ENCODE data around the gene DSCAM.

DSCAM gene

DNA sequence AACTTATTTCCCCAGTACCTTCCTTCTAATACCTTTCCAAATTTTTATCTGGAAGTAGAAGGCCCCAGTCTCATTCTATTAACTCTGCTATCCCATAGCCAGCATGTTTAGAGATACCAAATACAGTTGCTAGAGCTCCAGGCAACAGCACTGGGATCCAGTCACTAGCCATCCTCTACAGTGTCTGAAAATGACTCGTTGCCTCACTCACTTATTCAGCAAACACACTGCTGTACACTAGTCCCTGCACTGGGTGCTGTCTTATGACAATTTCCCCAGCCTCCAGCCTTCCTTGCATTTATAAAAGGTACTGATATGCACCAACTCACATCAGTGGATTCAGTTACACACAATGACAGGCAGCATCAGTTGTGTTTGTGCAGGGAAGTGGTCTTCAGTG, 179.0 kb downstream of the DSCAM start:
- Histone ChIP-seq H3K27ac (no peak overlapping the region), H3K4me3 (ENCODE audit: low read depth, low read length) (no peak overlapping the region), H3K27me3 (replicated peaks) (no peaks in the 10 kb centered on the region), H3K36me3 (replicated peaks) (no peaks in the 10 kb centered on the region)
- no peak for DNase-seq
- TF ChIP-seq CTCF (IDR thresholded peaks at IDR 0.05; ENCODE audit: low read depth, low read length, missing control alignments) = no peak
- in situ Hi-C loops (cut with HindIII; ENCODE audit: low pct_ligation_motif_present, low sequenced_read_pairs) = no loop called here

DNA sequence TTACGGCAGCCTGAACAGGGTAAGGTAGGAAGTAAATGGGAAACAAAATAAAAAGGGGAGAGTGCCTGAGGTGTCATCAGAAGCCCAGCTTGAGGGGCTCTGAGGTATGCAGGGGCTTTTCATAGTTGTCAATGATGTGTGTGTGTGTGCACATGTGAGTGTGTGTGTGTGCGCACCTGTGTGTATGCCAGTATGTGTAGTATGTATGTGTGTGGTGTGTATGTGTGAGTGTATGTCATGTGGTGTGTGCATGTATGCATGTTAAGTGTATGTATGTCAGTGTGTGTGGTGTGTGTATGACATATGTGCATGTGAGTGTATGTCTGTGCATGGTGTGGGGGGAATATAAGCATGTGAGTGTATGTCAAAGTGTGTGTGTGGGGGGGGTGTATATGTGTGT, 184.1 kb downstream of the DSCAM start:
- TF ChIP-seq CTCF (IDR thresholded peaks at IDR 0.05; ENCODE audit: low read depth, low read length, missing control alignments) = no peak
- in situ Hi-C loops (cut with HindIII; ENCODE audit: low pct_ligation_motif_present, low sequenced_read_pairs) = no loop called here
- Histone ChIP-seq H3K27ac (no peak overlapping the region), H3K27me3 (replicated peaks) (no peaks in the 10 kb centered on the region), H3K36me3 (replicated peaks) (no peaks in the 10 kb centered on the region), H3K4me3 (ENCODE audit: low read depth, low read length) (no peak overlapping the region)
- no peak for DNase-seq

- H3K27ac ChIP-seq = no peak overlapping the region
- in situ Hi-C loops (cut with HindIII; ENCODE audit: low pct_ligation_motif_present, low sequenced_read_pairs) = no loop called here
- H3K27me3 ChIP-seq (replicated peaks) = no peaks in the 10 kb centered on the region
- H3K4me3 ChIP-seq (ENCODE audit: low read depth, low read length) = no peak overlapping the region
- TF ChIP-seq CTCF (IDR thresholded peaks at IDR 0.05; ENCODE audit: low read depth, low read length, missing control alignments) = no peak
- H3K36me3 ChIP-seq (replicated peaks) = no peaks in the 10 kb centered on the region
- DNase-seq = no peak
Measured at GRCh38 chr21:40660461-40660860, 186.5 kb downstream of the DSCAM start.

DNA sequence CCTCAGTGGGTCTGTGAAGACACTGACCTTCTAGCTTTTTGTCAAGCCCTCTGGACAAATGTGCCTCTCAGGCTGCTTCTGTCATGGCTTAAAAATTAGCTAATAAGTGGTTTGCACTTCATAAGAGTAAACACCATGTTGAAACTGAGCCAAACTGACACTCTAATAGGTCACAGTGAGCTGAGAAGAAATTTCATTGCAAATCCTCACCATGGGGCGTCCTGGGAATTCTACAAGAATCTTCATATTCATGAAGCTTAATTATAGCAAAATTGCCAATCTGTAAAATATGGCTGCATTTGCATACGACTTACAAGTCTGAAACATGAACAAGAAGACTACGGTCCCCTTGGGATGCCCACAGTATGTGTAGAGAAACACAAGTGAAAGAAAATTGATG, 188.6 kb downstream of the DSCAM start:
- Histone ChIP-seq H3K27ac (no peak overlapping the region), H3K36me3 (replicated peaks) (no peaks in the 10 kb centered on the region), H3K27me3 (replicated peaks) (no peaks in the 10 kb centered on the region), H3K4me3 (ENCODE audit: low read depth, low read length) (no peak overlapping the region)
- no peak for DNase-seq
- in situ Hi-C loops (cut with HindIII; ENCODE audit: low pct_ligation_motif_present, low sequenced_read_pairs) = no loop called here
- TF ChIP-seq CTCF (IDR thresholded peaks at IDR 0.05; ENCODE audit: low read depth, low read length, missing control alignments) = no peak

DNA sequence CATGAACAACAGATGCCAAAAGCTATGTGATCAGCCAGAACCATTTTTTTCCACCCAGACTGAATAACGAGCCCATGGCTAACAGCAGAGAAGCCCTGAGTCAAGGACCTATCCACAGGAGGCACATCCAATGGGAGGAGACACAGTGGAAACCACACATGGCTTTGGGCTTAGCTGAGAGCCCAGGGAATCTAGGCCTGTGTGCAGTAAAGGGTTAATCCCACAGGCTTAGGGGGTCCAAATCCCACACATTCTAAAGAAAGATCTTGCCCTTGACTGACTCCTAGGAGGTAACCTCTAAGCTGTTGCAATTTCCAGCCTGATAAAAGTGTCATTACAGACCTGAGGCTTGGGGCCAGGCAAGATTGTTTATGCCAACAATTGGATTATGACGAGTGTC, 194.5 kb downstream of the DSCAM start:
- in situ Hi-C loops (cut with HindIII; ENCODE audit: low pct_ligation_motif_present, low sequenced_read_pairs) = no loop called here
- H3K36me3 ChIP-seq (replicated peaks) = no peaks in the 10 kb centered on the region
- no peak for DNase-seq
- no peak overlapping the region for H3K27ac ChIP-seq
- no peak overlapping the region for H3K4me3 ChIP-seq (ENCODE audit: low read depth, low read length)
- no peak for TF ChIP-seq CTCF (IDR thresholded peaks at IDR 0.05; ENCODE audit: low read depth, low read length, missing control alignments)
- H3K27me3 ChIP-seq (replicated peaks) = no peaks in the 10 kb centered on the region

- no peak for TF ChIP-seq CTCF (IDR thresholded peaks at IDR 0.05; ENCODE audit: low read depth, low read length, missing control alignments)
Measured at GRCh38 chr21:40647706-40648105, 199.3 kb downstream of the DSCAM start.

More at GRCh38 chr21:40647706-40648105, 199.3 kb downstream of the DSCAM start:
- DNase-seq = no peak
- Histone ChIP-seq H3K4me3 (ENCODE audit: low read depth, low read length) (no peak overlapping the region), H3K36me3 (replicated peaks) (no peaks in the 10 kb centered on the region), H3K27ac (no peak overlapping the region), H3K27me3 (replicated peaks) (no peaks in the 10 kb centered on the region)
- in situ Hi-C loops (cut with HindIII; ENCODE audit: low pct_ligation_motif_present, low sequenced_read_pairs) = no loop called here
